K562 (cell line): Measurements from ENCODE around the gene MAPT. TPM values are rescaled to one million over a fixed set of nuclear protein-coding genes. Genes with fewer than 3 reads are reported as not detected.

Source experiments
- ATAC-seq: fragments of 200-7000 bp; cut with Tn5 transposase; 3 replicates; pipeline ENCODE4 v1.9.1; 2020; ENCODE audit warnings: moderate library complexity
- BruUV-seq: library from RNA; stranded (reverse); fragments of 400-500 nt; replicated peaks from 2 replicates; lab custom pipeline; 2021; lab: Mats Ljungman, UMichigan
- CTCF ChIA-PET: fragments of 300-600 bp; formaldehyde crosslinking; extraction: SDS; loops from one replicate; lab custom pipeline; 2021; ENCODE audit warnings: low intra/inter-chr PET ratio; lab: Yijun Ruan, JAX
- POLR2A ChIA-PET: fragments of 300-600, 350-650 bp; sonication (Branson Sonifier 250); formaldehyde crosslinking; extraction: SDS; loops from one replicate; lab custom pipeline; 2021; ENCODE audit warnings: antibody characterized with exemption, inconsistent platforms; lab: Yijun Ruan, JAX
- DNase-seq, 4 experiments: peaks; one replicate each; pipeline versions ENCODE4 v3.0.0 to v3.0.0-alpha.2; 2011 to 2018; ENCODE audit warnings: low spot score in 3 of 4, mixed read lengths in 3 of 4; ENCODE audit errors: extremely low read depth in 1 of 4
- FAIRE-seq: peaks from 2 replicates; lab custom pipeline; 2011; peaks lifted over from hg19 to GRCh38; lab: Jason Lieb, UNC
- H2AFZ ChIP-seq: 2 replicates; pipeline ENCODE4 v1.6.0; 2011; ENCODE audit warnings: low read depth, low read length, control low read depth, inconsistent platforms
- H3K27ac ChIP-seq: fragments of 200-600 bp; 3 replicates; pipeline ENCODE4 v1.8.0; 2011; ENCODE audit warnings: low read depth, mild to moderate bottlenecking, control low read depth, inconsistent platforms, low read length, moderate library complexity, mixed read lengths; ENCODE audit errors: extremely low read depth
- H3K27me3 ChIP-seq, 2 experiments: fragments of 300-600 bp in 1 of 2; 2 replicates in 1 of 2; 3 replicates in 1 of 2; pipeline versions ENCODE4 v1.6.0 to v1.8.0; 2011; ENCODE audit warnings: inconsistent platforms in 2 of 2, low read length in 2 of 2, mild to moderate bottlenecking in 1 of 2, mixed read lengths in 1 of 2, moderate library complexity in 1 of 2; ENCODE audit not compliant: control insufficient read depth in 2 of 2, insufficient read depth in 2 of 2
- H3K36me3 ChIP-seq: fragments of 300-600 bp; 3 replicates; pipeline ENCODE4 v1.8.0; 2011; ENCODE audit warnings: mild to moderate bottlenecking, low read length, inconsistent platforms; ENCODE audit not compliant: control insufficient read depth, insufficient read depth
- H3K4me1 ChIP-seq, 2 experiments: fragments of 200-600 bp in 1 of 2; replicated peaks in 1 of 2; 2 replicates in 1 of 2; 3 replicates in 1 of 2; pipeline versions ENCODE4 v1.5.1 to v1.8.0; 2011; ENCODE audit warnings: inconsistent platforms in 2 of 2, low read length in 2 of 2, mild to moderate bottlenecking in 1 of 2, mixed read lengths in 1 of 2, moderate library complexity in 1 of 2; ENCODE audit not compliant: control insufficient read depth in 2 of 2, insufficient read depth in 2 of 2
- H3K4me2 ChIP-seq: 2 replicates; pipeline ENCODE4 v1.6.1; 2011; ENCODE audit warnings: low read length, control low read depth, inconsistent platforms, mixed read lengths; ENCODE audit not compliant: insufficient read depth
- H3K4me3 ChIP-seq: fragments of 200-600 bp; sonication (generic), shearing (Covaris generic); 2 replicates; pipeline ENCODE4 v1.5.1; 2016; ENCODE audit warnings: control low read depth, inconsistent platforms
- H3K79me2 ChIP-seq: fragments of 200-600 bp; 3 replicates; pipeline ENCODE4 v1.8.0; 2011; ENCODE audit warnings: low read length, inconsistent platforms; ENCODE audit not compliant: control insufficient read depth, insufficient read depth
- H3K9ac ChIP-seq, 2 experiments: 2 replicates each; pipeline versions ENCODE4 v1.6.0 to v1.6.1; 2011; ENCODE audit warnings: low read depth in 2 of 2, low read length in 2 of 2, control low read depth in 1 of 2, inconsistent platforms in 1 of 2, mild to moderate bottlenecking in 1 of 2, mixed read lengths in 1 of 2; ENCODE audit not compliant: insufficient read depth in 1 of 2
- H3K9me1 ChIP-seq: one replicate; pipeline ENCODE4 v1.6.0; 2011; ENCODE audit warnings: inconsistent platforms, mild to moderate bottlenecking, low read length, moderate library complexity; ENCODE audit not compliant: control insufficient read depth, insufficient read depth
- H3K9me3 ChIP-seq: replicated peaks from 2 replicates; pipeline ENCODE4 v1.5.1; 2011; ENCODE audit warnings: low read depth, low read length, inconsistent platforms; ENCODE audit not compliant: control insufficient read depth, insufficient read depth
- H4K20me1 ChIP-seq: replicated peaks from 2 replicates; pipeline ENCODE4 v1.6.1; 2011; ENCODE audit warnings: low read length, inconsistent platforms, mixed read lengths; ENCODE audit not compliant: control insufficient read depth, insufficient read depth
- SMARCE1 ChIP-seq: fragments of 450-650 bp; IDR thresholded peaks from 2 replicates; pipeline ENCODE4 v1.7.1; 2016; ENCODE audit warnings: mild to moderate bottlenecking
- SMC3 ChIP-seq: conservative IDR thresholded peaks from 2 replicates; pipeline ENCODE4 v1.6.1; 2011; ENCODE audit warnings: low read depth, low read length, improper control_type of control experiment; ENCODE audit not compliant: insufficient read depth
- UBTF ChIP-seq, 2 experiments: IDR thresholded peaks; 2 replicates each; pipeline ENCODE4 v1.6.1; 2012; ENCODE audit warnings: improper control_type of control experiment in 2 of 2, low read depth in 2 of 2, low read length in 2 of 2, borderline replicate concordance in 1 of 2
- ZBTB40 ChIP-seq, 2 experiments: fragments of 450-650 bp in 1 of 2; sonication (generic) in 1 of 2; formaldehyde crosslinking in 1 of 2; IDR thresholded peaks; 2 replicates each; pipeline versions ENCODE4 v1.7.1 to v1.9.0; 2016 to 2022; ENCODE audit warnings: inconsistent platforms in 1 of 2, mild to moderate bottlenecking in 1 of 2, missing genetic modification reagents in 1 of 2
- ZNF24 ChIP-seq: fragments of 450-650 bp; IDR thresholded peaks from 2 replicates; pipeline ENCODE4 v1.6.1; 2016
- WGBS: fragments of 100-300 bp; shearing (Covaris generic); methylation state at CpG from one replicate; pipeline ENCODE4 v1.1.6; 2016; ENCODE audit warnings: low coverage, mixed read lengths; ENCODE audit not compliant: insufficient coverage; ENCODE audit errors: missing lambda C conversion rate; 5-methylcytosine and 5-hydroxymethylcytosine counted together
- in situ Hi-C: fragments of 300-500 bp; cut with MboI; formaldehyde crosslinking; loops from 4 replicates; pipeline ENCODE4 v1.15.0; 2018; ENCODE audit warnings: inconsistent platforms, mixed read lengths
- intact Hi-C: fragments of 100-400 bp; cut with micrococcal nuclease; formaldehyde crosslinking; loops from 2 replicates; pipeline ENCODE4 v1.14.2; 2022
- polyA plus RNA-seq, 8 experiments: library from polyadenylated mRNA; depleted of rRNA in 4 of 8; stranded (reverse) in 5 of 8; unstranded in 3 of 8; fragments of >200 nt; fragmentation: Nextera tagmentation in 2 of 8; fragmentation: Illumina TruSeq in 1 of 8; extraction: Ambion mirVana in 2 of 8; extraction: Trizol in 1 of 8; gene quantifications; 2 replicates each; pipeline versions ENCODE4 v1.2.1 to v1.2.3, GENCODE V29; 2011 to 2014; ENCODE audit warnings: inconsistent platforms in 1 of 8, missing spikeins in 1 of 8
- total RNA-seq, 7 experiments: library from RNA; depleted of rRNA in 6 of 7; stranded (reverse); fragments of >200 nt in 6 of 7; fragmentation: Illumina TruSeq in 2 of 7; extraction: Trizol in 2 of 7; gene quantifications; 2 replicates each; pipeline versions ENCODE4 v1.2.1 to v1.2.3, GENCODE V29; 2011 to 2021; ENCODE audit warnings: low replicate concordance in 1 of 7

The MAPT gene
- total and polyA plus RNA-seq, 9 of the 15 experiments (the other 6 are each of a cell fraction or from before 2014, with no cell fraction given): 0.04 to 1.1 (median 0.36) TPM

GRCh38 chr17:45986056-45986455 is 91.7 kb downstream of the MAPT start (continued):
- TF ChIP-seq UBTF (IDR thresholded peaks at IDR 0.05; ENCODE audit: borderline replicate concordance in 1 of 2, low read depth in 2 of 2, low read length in 2 of 2) (no peak), SMARCE1 (no peak), SMC3 (no peak)
- TF ChIP-seq, all 486 proteins: peak for 0

GRCh38 chr17:45987706-45988105 is 93.4 kb downstream of the MAPT start:
- no TSS peak for BruUV-seq
- TF ChIP-seq ZNF24: peak; percentile 87
- TF ChIP-seq ZBTB40 (IDR thresholded peaks at IDR 0.05): no peak
- no peak for TF ChIP-seq ZBTB40 (CRISPR knock-in tag; IDR thresholded peaks at IDR 0.05)
- no peaks in the 10 kb centered on the region for H3K9me3 ChIP-seq
- no peaks in the 10 kb centered on the region for H3K9me1 ChIP-seq
- in situ Hi-C loops: loop anchor here (25.0 kb wide), 1 partner anchor 850 kb away; no protein-coding TSS in a partner anchor
- H3K27me3 ChIP-seq: no peaks in the 10 kb centered on the region
- H3K9ac ChIP-seq: no peak overlapping the region
- no peaks in the 10 kb centered on the region for H3K36me3 ChIP-seq
- peak overlapping the region; percentile 55; the same call in 1 of the 2 replicates for H2AFZ ChIP-seq
- H3K4me3 ChIP-seq: no peak overlapping the region
- no peaks in the 10 kb centered on the region for H4K20me1 ChIP-seq
- POLR2A ChIA-PET: interaction anchor here (0.6 to 1.8 kb wide), 3 partner anchors 14 to 126 kb away, joined by 3 to 7 read pairs (median 4); no protein-coding TSS in a partner anchor
- no peaks in the 10 kb centered on the region for H3K79me2 ChIP-seq
- intact Hi-C loops: no loop called here
- CTCF ChIA-PET: no interaction called here
- no peak for ATAC-seq
- DNase-seq: no peak
- no peak for FAIRE-seq
- H3K4me1 ChIP-seq: peaks cover 0 to 14% of the 10 kb centered on the region in 2 experiments; a peak in 3 of 5 replicates
- H3K4me2 ChIP-seq: no peak overlapping the region
- WGBS: 31% methylated on average over 3 of the region's 5 CpGs
- H3K27ac ChIP-seq: no peak overlapping the region
